ENCODE data around the gene AVPI1. TPM values are rescaled to one million over a fixed set of nuclear protein-coding genes. Genes with fewer than 3 reads are reported as not detected.

The AVPI1 gene
- total and polyA plus RNA-seq, 2 experiments from 2014 or later, result 7.4 to 7.6 TPM

DNA sequence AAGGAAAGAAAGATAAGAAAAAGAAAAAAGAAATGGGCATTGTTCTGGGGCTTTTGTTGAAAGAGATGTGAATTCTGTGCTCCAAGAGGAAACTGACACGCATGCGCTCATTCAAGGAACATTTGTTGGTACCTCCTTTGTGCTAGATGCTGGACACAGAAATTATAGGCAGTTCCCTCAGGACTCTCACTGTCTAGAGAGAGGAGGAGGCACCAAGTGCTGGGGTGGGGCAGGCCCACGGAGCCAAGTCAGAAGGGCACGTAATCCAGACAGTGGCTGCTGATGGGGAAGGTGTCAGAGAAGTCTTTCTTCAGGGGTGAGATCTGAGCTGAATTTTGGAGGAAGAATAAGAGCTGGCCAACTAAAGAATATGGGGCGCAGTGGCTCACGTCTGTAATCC is 47.0 kb upstream of the AVPI1 start:
- Histone ChIP-seq H3K27me3 (ENCODE audit: insufficient read depth) (peaks cover 27% of the 10 kb centered on the region), H3K27ac (ENCODE audit: low read depth) (no peak overlapping the region), H3K4me3 (no peak overlapping the region), H2AFZ (no peak overlapping the region), H3K9me2 (ENCODE audit: insufficient read depth) (peaks cover 10% of the 10 kb centered on the region; the same call in 1 of the 2 replicates), H4K20me1 (replicated peaks; ENCODE audit: insufficient read depth) (peaks cover 4% of the 10 kb centered on the region; the same call in 1 of the 2 replicates), H3K4me1 (ENCODE audit: insufficient read depth) (peaks cover 6% of the 10 kb centered on the region), H3F3A (replicated peaks; ENCODE audit: low read depth) (no peaks in the 10 kb centered on the region), H3K36me3 (ENCODE audit: insufficient read depth) (no peaks in the 10 kb centered on the region; the same call in 1 of the 2 replicates), H3K79me2 (replicated peaks; ENCODE audit: insufficient read depth) (peaks cover 18% of the 10 kb centered on the region), H3K4me2 (no peak overlapping the region)
- Mint-ChIP-seq H3K4me1 (peaks cover 11% of the 10 kb centered on the region), H3K36me3 (ENCODE audit: low read depth) (peaks cover 29% of the 10 kb centered on the region), H3K27ac (no peak overlapping the region), H3K27me3 (ENCODE audit: insufficient read depth, low read depth, poor library complexity) (peaks cover 29% of the 10 kb centered on the region), H3K9me3 (peaks cover 16% of the 10 kb centered on the region), H3K4me3 (no peak overlapping the region)
- no peak for DNase-seq (ENCODE audit: low spot score)
- TF ChIP-seq, protein P1, sequence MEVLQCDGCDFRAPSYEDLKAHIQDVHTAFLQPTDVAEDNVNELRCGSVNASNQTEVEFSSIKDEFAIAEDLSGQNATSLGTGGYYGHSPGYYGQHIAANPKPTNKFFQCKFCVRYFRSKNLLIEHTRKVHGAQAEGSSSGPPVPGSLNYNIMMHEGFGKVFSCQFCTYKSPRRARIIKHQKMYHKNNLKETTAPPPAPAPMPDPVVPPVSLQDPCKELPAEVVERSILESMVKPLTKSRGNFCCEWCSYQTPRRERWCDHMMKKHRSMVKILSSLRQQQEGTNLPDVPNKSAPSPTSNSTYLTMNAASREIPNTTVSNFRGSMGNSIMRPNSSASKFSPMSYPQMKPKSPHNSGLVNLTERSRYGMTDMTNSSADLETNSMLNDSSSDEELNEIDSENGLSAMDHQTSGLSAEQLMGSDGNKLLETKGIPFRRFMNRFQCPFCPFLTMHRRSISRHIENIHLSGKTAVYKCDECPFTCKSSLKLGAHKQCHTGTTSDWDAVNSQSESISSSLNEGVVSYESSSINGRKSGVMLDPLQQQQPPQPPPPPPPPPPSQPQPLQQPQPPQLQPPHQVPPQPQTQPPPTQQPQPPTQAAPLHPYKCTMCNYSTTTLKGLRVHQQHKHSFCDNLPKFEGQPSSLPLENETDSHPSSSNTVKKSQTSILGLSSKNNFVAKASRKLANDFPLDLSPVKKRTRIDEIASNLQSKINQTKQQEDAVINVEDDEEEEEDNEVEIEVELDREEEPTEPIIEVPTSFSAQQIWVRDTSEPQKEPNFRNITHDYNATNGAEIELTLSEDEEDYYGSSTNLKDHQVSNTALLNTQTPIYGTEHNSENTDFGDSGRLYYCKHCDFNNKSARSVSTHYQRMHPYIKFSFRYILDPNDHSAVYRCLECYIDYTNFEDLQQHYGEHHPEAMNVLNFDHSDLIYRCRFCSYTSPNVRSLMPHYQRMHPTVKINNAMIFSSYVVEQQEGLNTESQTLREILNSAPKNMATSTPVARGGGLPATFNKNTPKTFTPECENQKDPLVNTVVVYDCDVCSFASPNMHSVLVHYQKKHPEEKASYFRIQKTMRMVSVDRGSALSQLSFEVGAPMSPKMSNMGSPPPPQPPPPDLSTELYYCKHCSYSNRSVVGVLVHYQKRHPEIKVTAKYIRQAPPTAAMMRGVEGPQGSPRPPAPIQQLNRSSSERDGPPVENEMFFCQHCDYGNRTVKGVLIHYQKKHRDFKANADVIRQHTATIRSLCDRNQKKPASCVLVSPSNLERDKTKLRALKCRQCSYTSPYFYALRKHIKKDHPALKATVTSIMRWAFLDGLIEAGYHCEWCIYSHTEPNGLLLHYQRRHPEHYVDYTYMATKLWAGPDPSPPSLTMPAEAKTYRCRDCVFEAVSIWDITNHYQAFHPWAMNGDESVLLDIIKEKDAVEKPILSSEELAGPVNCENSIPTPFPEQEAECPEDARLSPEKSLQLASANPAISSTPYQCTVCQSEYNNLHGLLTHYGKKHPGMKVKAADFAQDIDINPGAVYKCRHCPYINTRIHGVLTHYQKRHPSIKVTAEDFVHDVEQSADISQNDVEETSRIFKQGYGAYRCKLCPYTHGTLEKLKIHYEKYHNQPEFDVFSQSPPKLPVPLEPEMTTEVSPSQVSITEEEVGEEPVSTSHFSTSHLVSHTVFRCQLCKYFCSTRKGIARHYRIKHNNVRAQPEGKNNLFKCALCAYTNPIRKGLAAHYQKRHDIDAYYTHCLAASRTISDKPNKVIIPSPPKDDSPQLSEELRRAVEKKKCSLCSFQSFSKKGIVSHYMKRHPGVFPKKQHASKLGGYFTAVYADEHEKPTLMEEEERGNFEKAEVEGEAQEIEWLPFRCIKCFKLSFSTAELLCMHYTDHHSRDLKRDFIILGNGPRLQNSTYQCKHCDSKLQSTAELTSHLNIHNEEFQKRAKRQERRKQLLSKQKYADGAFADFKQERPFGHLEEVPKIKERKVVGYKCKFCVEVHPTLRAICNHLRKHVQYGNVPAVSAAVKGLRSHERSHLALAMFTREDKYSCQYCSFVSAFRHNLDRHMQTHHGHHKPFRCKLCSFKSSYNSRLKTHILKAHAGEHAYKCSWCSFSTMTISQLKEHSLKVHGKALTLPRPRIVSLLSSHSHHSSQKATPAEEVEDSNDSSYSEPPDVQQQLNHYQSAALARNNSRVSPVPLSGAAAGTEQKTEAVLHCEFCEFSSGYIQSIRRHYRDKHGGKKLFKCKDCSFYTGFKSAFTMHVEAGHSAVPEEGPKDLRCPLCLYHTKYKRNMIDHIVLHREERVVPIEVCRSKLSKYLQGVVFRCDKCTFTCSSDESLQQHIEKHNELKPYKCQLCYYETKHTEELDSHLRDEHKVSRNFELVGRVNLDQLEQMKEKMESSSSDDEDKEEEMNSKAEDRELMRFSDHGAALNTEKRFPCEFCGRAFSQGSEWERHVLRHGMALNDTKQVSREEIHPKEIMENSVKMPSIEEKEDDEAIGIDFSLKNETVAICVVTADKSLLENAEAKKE (CRISPR knock-in tag; IDR thresholded peaks at IDR 0.05), result no peak
- no peak for TF ChIP-seq STAT1 (IDR thresholded peaks at IDR 0.05; ENCODE audit: unreplicated experiment)
- no peak for TF ChIP-seq NANOG (IDR thresholded peaks at IDR 0.05; ENCODE audit: borderline replicate concordance)
- TF ChIP-seq EZH2phosphoT487 (IDR thresholded peaks at IDR 0.05; ENCODE audit: unreplicated experiment), result no peak
- TF ChIP-seq EZH2 (IDR thresholded peaks at IDR 0.05; ENCODE audit: low read depth, unreplicated experiment), result no peak
- no peak for TF ChIP-seq ZNF114 (CRISPR knock-in tag; IDR thresholded peaks at IDR 0.05)
- TF ChIP-seq, protein P2, sequence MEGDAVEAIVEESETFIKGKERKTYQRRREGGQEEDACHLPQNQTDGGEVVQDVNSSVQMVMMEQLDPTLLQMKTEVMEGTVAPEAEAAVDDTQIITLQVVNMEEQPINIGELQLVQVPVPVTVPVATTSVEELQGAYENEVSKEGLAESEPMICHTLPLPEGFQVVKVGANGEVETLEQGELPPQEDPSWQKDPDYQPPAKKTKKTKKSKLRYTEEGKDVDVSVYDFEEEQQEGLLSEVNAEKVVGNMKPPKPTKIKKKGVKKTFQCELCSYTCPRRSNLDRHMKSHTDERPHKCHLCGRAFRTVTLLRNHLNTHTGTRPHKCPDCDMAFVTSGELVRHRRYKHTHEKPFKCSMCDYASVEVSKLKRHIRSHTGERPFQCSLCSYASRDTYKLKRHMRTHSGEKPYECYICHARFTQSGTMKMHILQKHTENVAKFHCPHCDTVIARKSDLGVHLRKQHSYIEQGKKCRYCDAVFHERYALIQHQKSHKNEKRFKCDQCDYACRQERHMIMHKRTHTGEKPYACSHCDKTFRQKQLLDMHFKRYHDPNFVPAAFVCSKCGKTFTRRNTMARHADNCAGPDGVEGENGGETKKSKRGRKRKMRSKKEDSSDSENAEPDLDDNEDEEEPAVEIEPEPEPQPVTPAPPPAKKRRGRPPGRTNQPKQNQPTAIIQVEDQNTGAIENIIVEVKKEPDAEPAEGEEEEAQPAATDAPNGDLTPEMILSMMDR (conservative IDR thresholded peaks at IDR 0.05; ENCODE audit: low read depth in 2 of 2), result no peak
- TF ChIP-seq, protein P3, sequence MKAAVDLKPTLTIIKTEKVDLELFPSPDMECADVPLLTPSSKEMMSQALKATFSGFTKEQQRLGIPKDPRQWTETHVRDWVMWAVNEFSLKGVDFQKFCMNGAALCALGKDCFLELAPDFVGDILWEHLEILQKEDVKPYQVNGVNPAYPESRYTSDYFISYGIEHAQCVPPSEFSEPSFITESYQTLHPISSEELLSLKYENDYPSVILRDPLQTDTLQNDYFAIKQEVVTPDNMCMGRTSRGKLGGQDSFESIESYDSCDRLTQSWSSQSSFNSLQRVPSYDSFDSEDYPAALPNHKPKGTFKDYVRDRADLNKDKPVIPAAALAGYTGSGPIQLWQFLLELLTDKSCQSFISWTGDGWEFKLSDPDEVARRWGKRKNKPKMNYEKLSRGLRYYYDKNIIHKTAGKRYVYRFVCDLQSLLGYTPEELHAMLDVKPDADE (IDR thresholded peaks at IDR 0.05), result no peak
- TF ChIP-seq POLR2AphosphoS5 (IDR thresholded peaks at IDR 0.05; ENCODE audit: low read depth), result no peak
- no peak for TF ChIP-seq JUNB (IDR thresholded peaks at IDR 0.05; ENCODE audit: unreplicated experiment)
- TF ChIP-seq ZNF331 (CRISPR knock-in tag; IDR thresholded peaks at IDR 0.05; ENCODE audit: low read depth), result no peak
- TF ChIP-seq, protein P4, sequence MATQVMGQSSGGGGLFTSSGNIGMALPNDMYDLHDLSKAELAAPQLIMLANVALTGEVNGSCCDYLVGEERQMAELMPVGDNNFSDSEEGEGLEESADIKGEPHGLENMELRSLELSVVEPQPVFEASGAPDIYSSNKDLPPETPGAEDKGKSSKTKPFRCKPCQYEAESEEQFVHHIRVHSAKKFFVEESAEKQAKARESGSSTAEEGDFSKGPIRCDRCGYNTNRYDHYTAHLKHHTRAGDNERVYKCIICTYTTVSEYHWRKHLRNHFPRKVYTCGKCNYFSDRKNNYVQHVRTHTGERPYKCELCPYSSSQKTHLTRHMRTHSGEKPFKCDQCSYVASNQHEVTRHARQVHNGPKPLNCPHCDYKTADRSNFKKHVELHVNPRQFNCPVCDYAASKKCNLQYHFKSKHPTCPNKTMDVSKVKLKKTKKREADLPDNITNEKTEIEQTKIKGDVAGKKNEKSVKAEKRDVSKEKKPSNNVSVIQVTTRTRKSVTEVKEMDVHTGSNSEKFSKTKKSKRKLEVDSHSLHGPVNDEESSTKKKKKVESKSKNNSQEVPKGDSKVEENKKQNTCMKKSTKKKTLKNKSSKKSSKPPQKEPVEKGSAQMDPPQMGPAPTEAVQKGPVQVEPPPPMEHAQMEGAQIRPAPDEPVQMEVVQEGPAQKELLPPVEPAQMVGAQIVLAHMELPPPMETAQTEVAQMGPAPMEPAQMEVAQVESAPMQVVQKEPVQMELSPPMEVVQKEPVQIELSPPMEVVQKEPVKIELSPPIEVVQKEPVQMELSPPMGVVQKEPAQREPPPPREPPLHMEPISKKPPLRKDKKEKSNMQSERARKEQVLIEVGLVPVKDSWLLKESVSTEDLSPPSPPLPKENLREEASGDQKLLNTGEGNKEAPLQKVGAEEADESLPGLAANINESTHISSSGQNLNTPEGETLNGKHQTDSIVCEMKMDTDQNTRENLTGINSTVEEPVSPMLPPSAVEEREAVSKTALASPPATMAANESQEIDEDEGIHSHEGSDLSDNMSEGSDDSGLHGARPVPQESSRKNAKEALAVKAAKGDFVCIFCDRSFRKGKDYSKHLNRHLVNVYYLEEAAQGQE (IDR thresholded peaks at IDR 0.05; ENCODE audit: unreplicated experiment), result no peak
- TF ChIP-seq CREB1 (CRISPR knock-in tag; IDR thresholded peaks at IDR 0.05; ENCODE audit: low read depth), result no peak
- ATAC-seq, result no peak

All from GM23338 (cell line).